Nucleus accumbens (tissue), 56 donors: Measurements from ENCODE around the gene MRC1.

Experiments
- DNase-seq, 56 donors: peaks; one replicate each; lab custom pipeline; 2025; lab: John Stamatoyannopoulos, UW

MRC1 gene

DNA sequence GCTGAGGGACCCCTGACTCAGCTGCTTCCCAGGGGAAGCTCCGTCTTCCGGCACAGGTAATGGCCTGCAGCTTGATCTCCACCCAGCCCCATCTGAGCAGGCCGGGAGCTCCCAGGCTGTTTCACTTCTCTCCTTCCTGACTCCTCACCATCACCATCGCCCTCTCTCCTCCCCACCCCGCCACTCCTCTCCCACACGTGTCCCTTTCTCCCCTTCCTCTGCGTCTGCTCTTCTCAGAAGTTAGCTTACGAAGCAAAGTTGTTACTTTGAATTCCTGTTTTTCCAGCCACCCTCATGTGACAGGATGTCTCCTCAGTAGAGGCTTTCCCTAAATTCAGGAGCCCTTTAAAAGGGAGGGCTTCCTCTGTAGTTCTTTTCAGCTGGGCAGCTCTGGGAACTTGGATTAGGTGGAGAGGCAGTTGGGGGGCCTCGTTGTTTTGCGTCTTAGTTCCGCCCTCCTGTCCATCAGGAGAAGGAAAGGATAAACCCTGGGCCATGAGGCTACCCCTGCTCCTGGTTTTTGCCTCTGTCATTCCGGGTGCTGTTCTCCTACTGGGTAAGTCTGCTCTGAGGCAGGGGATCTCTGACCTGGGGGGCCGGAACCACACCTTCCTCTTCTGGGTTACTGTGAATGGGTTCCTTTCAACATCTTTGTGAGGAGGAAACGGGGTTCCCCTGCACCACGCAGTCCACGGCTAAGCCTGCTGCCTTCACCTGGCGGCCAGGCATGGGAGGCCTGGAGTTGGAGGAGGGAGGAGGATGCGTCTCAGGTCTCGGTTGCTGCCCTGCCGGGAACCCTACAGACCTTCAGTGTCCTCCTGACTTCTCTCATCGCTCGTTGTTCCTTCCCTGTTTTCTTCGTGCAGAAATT is at the start of gene MRC1:
Gene MRC1 (plus strand): TSS at position 378 of the 871 bp plus-strand sequence. CDS start 118 bp downstream, at position 496.
- no peak for DNase-seq

DNA sequence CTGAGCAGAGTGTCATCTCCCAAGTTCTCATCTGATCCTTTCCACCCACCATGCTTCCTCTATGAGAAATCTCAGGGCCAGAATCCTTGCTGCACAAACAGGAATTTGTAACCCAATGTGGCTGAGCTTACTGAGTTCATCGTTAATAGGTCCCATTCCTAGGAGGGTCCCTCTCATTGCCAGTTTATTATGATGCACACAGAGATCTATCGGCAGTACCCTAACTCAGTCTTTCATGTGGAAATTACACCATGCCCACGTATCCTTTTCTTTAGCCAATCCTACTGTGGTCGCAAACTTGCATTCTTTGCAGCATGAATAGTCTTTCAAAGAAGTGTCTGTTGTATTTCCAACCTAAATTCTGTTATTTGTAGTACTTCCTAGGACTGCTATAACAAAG is 45.0 kb upstream of the MRC1 start:
- DNase-seq, result no peak

DNA sequence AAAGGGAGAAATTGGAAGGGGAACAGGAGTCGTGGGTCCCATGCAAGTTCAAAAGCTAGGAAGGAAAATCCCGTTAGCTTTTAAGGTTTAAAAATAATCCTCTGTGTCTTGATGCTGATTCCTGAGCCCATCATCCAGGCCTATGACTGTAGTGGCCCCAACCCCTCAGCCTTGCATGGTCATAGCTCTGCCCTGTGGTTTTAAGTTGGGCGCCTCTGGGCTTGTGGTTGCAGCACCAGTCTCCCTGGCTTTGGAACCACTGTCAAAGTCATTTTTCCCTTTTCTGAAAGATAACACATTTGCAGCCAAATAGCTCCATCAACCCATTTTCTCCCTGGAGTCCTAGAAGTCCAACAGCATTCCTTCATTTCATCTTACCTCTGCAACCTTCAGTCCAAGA is 43.5 kb upstream of the MRC1 start:
- no peak for DNase-seq

DNA sequence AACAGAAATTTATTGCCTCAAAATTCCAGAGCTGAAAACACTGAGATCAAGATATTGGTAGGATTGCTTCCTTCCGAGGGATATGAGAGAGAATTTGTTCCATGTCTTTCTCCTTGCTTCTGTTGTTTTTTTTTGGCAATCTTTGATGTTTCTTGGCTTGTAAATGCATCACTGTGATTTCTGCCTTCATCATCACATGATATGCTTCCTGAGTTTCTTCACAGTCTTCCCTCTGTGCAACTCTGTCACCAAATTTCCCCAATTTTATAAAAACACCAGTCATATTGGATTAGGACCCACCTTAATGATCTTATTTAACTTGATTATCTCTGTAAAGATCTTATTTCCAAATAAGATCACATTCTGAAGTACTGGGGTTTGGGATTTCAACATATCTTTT is 42.4 kb upstream of the MRC1 start:
- DNase-seq, result no peak

DNA sequence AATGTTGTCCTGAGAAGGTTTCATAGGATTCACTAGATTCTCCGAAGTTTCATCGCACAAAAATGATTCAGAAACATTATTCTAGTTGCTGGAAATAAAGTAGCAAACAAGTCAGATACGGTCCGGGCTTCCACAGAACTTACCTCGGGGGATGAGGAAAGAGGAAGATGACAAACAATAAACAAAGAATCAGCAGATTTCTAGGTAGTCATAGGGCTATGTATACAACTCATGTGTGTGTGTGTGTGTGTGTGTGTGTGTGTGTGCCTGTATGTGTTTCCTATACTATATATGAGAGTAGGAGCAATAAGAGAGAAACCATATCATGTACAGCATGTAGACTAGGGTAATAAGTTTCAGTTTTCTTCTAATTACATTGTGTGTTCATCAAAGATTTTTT is 40.7 kb upstream of the MRC1 start:
- no peak for DNase-seq

DNA sequence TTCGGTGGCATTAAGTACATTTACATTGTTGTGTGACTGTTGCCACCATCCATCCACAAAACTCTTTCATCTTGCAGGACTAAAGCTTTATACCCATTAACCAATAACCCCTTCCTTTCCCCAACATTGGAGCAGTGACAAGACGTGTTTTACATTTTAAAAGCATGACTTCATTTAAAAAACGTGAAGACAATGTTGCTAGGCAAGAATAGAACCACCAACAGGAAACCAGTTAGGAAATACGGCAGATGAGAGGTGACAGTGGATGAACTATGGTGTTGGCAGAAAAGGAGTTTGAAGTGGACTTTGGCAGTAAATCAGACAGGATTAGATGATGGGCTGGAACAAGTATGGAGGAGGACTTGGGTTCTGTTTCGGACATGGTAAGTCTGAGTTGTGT is 40.2 kb upstream of the MRC1 start:
- DNase-seq, result no peak

DNA sequence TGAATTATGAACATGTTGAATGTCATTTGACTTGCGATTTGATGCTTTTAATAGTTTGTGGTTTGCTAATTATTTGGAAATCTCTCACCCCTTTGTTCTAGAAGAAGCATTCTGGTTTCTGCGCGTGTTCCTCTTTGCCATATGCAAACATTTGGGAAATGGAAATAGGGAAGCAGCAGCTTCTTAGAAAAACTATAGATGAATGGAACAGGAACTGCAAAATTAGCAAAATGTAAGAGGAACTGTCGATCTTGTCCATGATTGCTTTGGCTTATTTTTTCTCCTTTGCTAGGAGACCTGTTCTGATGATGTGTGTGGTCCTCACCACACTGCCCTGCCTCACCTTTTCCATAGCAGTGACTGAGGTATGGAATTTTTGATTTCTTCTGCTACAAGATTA is 38.1 kb upstream of the MRC1 start:
- DNase-seq, result no peak

DNA sequence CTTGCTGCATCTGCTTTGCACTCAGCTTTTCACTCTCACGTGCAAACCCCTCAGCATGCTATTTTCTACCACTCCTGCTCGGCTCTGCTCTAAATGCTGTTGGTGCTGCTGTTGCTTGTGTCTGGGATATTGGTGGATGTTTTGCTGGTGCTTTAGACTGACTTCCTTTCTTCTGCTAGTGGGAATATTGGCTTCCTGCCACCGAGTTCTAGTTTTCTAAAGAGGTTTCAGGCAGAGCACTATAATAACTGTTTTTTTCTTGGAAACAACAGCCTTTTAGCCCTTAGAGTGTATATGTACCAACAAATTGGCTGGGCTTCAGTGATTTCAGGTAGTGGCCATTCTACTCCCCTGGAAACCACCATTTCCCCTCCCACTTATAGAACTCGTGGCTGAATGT is 29.4 kb upstream of the MRC1 start:
- no peak for DNase-seq

DNA sequence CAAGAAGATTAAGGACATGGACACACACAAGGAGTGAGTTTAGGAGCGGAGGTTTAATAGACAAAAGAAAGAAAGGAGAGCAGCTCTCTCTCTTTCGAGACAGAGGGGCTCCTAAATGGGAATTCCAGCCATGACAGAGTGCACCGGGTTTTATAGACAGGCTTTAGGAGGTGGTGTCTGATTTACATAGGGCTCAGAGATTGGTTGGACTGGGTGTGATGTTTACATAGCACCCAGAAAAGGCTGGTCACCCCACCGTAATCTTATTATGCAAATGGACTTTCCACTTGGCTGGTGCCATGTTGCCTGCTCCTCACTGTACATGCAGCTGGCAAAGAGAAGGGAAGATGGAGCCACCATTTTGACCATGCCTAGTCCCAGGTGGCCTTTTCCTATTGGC is 28.4 kb upstream of the MRC1 start:
- no peak for DNase-seq

DNA sequence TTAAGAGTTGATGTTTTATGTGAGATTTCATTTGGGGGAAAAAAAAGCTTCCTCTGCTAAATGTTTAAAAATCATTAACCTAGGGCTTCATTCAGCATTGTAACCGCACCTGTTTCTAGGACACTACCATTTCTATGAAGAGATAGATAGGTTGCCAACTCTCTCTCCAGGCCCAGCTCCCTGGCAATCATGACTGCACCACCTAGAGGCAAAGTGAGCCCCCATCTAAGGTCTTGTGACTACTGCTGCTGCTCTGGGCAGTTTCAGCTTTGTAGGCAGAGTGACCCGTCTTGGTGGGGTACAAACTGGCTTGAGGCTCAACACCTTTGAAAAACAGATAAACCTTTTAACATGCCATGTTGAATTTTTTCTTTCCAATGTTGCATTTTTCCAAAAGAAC is 27.3 kb upstream of the MRC1 start:
- DNase-seq, result no peak

DNA sequence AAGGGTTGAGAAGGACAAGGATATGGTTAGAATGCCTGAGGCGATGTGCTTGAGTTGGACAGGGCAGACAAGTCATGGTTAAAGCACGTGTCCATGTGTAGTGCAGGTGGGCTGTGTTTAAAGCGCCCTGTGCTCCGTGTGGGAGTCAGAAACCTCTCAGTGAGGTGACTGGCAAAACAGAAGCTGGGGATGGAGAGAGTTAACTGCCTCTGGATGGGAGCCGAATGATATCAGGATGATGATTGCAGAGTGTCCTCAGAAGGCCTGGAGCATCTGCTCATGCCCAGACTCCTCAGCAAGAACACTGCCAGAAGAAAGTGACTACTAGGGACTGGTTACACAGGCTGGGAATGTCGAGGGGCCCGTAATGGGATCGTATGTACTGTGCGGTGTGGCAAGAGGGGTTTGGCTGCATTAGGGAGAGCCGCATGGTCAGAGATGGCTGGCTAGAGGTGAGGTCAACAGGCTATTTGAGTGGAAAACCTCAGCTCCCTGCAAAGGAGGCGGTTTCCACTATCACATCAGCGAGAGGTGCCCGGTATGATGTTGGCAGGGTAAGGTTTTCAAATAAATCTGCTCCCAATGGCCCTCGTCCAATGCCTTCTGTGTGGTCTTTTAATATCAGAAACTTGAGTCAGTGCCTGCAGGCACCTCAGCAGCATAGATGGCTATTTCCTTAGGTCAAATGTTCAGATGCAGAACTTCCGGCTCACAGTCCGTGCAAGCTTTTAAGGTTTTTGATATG is 26.1 kb upstream of the MRC1 start:
- DNase-seq, result no peak

DNA sequence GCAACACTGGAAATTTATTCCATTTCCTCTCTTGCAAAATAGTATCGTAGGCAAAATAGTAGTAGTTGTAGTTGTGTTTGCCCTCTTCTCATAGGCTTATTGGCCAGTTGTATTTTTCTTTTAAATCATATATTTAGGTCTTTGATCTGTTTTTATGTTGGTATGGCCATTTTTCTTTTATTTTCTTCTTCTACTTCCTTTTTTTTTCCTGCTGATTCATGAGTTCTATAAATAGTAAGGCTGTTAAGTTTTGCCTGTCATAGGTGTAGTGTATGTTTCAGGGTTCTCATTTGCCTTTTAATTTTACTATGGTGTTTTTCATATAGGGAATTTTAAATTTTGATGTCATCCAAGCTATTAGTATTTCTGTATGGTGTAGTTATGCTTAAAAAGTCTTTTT is 25.4 kb upstream of the MRC1 start:
- no peak for DNase-seq

DNA sequence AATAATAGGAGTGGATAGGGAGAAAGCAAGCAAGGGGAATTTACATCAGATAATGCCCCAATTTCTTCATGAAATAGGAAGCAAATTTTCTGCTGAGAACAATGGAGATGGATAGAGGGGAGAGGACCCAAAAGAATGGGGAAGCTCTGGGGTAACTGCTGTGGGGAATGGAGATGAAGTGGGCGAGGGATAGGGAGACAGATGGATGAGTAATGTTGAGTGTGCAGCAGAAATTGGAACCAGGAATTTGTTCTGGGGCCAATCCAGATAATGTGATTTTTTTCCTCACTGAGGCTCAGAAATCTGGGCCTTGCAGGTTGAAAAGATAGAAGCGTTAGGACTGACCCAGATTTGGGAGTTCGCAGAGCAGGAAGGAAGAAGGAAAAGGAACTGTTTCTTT is 24.5 kb upstream of the MRC1 start:
- no peak for DNase-seq

DNA sequence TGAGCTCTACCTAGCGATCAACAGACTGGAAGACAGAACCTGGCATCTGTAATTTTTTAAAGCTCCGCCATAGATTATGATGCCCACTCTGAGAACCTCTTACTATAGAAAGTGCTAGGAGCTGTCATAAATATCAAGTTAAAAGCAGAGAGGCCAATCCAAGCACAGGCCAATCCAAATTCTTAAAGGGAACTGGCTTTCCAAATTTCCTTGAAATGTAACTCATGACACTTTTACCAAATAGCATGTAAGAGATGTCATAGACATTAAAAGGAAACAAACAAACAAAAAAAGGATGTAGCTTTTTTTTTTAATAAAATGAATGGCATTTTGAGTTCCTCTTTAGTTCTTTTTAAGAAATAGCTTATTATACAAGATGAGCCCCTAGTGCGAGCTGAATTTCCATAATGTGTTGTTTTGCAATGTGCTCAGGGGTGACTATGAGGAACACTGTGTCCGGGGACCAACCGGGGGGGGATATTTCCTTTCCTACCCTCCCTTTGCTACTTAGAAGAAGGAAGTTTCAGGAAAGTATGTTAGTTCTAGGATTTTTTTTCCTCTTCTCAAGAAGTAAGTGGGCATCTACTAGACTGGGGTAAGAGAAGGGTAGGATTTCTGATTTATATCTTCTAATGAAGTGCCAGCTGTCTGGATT is 23.7 kb upstream of the MRC1 start:
- DNase-seq, result no peak

DNA sequence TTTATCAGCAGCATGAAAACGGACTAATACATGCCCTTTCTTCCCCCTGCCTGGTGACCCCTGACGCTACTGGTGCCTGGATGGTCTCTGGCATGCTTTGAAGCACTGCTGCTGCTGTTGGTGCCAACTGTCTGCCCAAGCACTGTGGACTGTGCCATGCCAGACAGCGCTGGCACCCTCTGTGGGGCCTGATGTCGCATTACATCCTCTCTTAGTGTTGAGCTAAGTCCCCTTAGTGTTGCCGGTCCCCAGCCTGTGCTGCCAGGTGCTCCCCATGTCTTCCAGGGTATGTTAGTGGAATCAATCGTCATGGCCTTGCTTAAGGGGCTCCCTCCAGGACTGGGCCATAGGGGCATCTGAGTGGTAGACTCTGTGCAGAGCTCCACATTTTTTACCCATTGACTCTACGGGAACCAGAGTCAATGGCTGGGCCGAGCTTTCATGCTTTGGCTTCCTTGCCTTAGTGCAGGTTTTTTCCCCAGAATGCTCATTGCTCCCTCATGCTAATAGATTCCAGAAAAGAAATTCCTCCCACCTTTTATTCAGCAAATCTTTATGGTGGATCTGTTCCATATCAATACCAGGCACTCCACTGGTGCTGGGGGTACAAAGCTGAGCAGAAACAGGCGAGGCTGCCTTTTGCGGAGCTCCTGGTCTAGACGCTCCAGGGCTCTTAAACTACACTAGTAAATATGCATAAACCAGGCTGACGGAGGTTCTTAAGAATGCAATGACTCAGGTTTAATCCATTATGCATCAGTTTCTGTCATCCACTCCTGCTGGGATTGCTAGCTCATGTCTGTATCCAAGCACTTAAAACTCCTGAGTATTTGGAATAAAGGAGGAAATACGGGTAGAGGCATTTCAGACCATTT is 21.8 kb upstream of the MRC1 start:
- peak in 9 of 56 donors; percentile 4 to 39 (median 22) for DNase-seq

DNA sequence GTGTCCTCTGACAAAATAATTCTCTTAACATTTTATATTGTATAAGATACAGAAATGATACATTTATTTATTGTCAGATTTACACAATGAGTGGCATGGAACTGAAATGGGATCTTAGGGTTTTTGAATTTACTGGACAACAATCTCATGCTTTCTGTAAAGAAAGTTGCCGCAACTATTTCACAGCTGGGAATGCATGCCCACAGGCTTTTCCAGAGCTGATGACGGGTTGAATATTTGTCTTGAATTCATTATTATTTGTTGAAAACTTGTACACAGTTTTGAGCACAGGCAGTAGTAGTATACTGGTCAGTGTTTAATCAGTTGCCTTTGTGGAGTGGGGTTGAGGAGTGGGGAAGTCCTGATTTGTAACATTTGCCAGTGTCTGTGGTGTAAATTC is 20.5 kb upstream of the MRC1 start:
- DNase-seq, result no peak

DNA sequence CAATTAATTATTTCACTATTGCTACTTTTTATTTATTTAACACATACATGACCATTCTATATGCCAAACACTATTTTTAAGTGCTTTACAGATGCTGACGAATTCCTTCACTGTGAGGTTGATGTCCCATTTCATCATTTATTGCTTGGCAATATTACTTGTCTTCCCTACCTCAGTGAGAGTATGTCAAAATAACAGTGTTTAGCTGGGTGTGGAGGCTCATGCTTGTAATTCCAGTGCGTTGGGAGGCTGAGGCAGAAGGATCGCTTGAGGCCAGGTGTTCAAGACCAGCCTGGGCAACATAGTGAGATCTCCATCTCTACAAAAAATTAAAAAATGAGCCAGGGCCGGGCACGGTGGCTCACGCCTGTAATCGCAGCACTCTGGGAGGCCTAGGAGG is 19.8 kb upstream of the MRC1 start:
- DNase-seq, result no peak

DNA sequence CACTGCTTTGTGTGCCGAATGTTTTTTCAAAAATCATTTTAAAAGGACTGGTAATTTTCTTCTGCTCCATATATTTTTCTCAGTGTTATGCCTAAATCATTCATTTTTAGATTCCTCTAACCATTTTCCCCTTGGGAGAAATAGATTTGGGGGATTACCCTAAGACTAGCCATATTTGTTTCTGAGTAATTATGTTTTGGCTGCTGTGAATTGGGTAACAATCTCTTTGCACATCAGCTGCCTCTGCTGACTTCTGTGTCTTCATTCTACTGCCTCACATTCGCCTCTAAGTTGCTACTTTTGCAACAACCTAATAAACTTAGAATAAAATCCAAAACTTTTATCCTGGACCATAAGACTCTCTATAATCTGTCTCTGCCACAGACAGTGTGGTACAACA is 18.5 kb upstream of the MRC1 start:
- DNase-seq, result no peak

DNA sequence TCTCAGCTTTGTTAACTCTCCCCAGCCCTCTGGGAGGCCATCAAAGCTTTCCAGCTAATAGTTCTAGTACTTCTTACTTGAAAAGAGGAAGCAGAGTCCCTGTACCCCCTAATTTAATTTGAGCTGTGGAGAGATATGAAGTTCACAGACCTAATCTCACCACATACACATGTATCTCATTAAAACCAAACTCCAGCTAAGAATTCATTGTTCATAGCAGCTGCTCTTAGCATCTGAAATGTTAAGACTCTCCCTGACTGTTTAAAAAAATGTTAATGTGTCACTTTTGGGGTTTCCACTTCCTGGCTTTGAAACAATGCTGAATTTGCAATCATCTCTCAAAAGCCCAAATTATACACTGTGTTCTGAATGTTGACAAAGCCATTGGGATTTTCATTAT is 16.2 kb upstream of the MRC1 start:
- no peak for DNase-seq

DNA sequence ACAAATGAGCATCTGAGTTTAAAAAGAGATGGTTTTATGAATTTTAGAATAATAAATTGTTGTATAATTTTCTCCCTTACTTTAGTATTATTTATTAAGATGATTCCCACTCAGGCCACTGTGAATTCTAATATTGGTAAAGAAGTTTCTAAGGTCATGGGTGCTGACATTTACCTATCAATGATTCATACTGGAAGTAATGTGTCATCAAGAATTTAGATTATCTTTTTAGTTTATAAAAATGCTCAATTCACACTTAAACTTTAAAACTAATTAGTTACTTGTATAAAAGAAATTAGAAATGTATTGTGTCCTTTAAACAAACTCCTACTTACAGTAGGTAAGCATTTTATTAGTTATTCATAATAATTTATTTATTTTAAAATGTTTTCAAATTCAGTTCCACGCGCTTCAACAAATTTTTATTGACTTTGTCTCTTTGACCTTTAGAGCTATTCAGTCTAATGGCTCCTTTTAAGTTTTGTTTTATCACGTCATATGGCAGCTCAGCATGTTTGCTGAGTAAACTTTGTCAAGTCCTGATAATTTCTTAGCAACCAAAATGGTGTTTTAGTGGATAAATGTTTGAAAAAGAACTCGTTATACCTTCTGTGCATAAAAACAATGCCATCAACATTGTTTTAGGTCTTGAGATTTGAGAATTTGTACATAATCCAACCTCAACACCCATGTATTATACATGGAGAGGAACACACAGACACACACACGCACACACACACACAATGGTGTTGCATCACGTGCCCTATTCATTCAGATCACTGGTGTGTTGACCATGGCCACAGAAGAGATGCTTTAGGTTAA is 15.1 kb upstream of the MRC1 start:
- DNase-seq, result no peak
